HTR-8/SVneo (cell line): Measurements from ENCODE around the gene APC2.
"Not testable (repeated sequence)": the region's sequence is repeated elsewhere in the genome, so short reads cannot be mapped to it uniquely, and the experiment has no call there.

Source experiments
- DNase-seq: peaks from one replicate; pipeline ENCODE4 v3.0.0; 2011; ENCODE audit warnings: low spot score, mixed read lengths; ENCODE audit not compliant: insufficient read length
- FAIRE-seq: peaks from 2 replicates; lab custom pipeline; 2011; peaks lifted over from hg19 to GRCh38; lab: Jason Lieb, UNC

Gene APC2

DNA sequence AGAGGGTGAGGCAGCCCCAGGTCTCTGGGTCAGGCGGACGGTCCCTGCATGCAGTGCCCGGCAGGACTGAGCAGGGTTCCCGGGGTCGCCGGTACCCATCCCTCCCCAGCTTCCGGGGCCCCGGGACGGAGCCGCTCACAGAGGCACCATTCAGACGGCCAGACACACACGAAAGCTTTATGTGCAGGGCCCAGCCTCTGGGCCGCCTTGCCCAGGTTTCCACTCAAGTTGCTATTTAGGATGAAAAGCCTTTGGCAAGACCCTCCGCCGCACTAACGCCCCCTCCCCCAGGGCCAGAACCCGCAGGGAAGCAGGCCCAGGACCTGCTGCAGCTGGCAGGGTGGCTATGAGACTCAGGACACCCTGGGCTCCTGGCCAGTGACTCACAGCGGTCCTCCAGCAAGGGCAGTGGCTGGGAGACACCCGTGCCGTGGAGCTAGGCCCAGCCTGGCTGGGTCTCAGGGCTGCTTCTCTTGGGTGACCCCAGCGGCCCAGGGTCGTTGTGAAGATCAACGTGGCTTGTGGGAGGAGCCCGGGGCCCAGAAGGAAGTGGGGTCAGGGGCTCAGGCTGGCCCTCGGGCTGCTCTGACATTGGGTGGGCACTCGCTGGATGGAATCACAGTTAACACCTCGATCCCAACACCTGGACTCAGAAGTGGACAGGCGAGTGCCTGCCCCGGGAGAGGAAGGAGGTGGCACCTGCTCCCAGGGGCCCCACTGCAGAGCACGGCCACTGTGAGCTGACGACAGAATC is 24.3 kb downstream of the APC2 start:
- DNase-seq: no peak
- FAIRE-seq: no peak

DNA sequence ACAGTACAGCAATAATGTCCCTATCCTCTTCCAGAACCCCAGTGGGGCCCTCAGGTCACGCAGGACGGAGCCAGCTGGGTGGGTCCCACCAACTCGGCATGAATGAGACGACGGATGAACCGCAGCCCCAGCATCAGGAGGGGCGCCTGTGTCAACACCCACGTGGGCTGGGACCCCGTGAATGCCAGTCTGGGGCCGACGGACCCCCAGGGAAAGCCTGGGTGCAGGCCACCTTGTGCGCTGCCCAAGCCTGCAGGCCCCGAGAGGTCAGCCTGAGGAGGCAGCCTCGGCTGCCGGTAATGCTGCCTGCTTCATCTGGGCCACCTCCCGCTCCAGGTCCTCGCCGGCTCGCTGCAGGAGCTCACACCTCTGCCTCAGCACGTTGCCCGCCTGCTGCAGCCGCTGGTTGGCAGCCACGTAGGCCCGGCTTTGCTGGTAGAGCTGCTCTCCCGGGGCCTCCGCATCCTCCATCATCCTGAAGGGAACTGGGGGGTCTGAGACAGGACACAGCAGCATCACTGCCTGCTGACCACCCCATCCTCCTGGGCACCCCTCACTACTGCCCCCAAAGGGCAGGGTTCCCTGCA is 24.9 kb downstream of the APC2 start:
- no peak for DNase-seq
- FAIRE-seq: no peak

DNA sequence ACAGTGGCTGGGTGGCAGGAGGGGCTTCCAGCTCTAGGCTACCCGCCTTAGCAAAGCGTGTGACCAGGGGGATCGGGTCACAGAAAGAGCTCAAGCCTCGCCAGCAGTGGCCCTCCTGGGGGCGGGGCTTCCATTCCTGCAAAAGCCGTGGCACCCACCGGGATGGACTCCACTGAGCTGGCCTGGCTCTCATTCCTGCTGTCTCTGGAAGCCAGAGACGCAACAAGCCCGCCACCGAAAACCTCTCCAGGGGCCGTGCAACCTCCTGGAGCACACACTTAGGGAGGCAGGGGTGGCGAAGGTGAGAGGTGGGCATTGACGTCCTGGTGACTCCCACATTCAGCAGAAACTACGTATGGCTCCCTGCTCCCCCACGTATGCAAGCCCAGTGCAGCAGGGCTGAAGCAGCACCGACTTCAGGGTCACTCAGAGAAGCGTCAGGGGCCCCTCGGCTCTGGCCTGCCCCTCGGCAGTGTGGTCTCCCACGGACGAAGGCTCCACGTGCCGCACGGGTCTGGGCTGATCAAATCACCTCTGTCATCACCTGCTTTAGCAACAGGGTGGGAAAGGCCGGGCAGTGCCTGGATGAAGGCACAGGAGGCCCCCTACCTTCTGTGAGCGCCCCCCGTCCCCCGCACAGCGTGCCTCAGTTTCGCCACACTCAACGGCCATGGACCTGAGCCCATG is 26.0 kb downstream of the APC2 start:
- DNase-seq (no peak), FAIRE-seq (no peak)

DNA sequence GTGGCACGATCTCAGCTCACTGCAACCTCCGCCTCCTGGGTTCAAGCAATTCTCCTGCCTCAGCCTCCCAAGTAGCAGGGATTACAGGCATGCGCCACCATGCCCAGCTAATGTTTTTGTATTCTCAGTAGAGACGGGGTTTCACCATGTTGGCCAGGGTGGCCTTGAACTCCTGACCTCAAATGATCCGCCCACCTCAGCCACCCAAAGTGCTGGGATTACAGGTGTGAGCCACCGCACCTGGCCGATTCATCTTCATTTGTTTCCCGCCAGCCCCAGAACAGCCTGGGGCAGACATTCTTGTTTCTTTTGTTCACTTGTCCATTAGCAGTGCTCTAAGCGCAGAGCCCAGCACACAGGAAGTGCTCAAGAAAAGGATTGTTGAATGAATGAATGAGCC is 27.1 kb downstream of the APC2 start:
- not testable (repeated sequence) for DNase-seq, FAIRE-seq

DNA sequence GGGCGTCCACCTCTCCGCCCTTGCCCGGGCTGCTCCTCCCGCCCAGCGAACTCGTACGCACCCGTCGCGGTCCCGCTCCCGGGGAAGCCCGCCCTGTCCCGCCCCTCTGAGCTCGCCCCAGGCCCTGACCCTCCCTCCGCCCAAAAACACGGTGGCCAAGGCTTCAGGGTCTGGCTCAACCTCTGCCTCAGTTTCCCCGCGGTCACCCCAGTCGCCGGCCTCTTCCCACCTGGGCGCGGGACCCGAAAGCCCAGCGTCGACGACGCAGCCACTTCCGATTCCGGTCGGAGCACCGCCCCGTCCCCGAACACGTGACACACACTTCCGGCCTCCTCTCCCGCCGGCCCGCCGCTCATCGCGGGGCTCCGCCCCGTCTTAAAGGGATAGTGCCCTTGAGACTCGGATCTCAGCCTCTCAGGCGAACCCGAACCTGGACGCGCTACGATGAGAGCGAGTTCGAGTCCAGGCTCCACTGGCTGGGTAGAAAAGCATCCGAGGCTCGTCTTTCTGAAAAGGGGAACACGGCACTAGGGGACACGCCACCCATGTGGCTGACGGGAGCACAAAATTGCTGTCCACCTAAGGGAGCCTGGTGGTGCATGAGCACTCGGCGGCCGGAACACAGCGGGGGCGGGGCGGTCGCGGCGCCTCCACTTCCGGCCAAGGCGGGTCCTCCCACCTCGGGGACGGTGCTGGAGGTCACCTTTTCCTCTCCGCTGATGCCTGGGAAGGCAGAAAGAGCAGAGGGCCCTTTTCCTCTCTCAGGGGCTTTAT is 29.2 kb downstream of the APC2 start, which contains the start of gene C19orf25:
Gene C19orf25, minus strand, starts transcription at position 282 of the 774 bp plus-strand sequence. CDS start 312 bp downstream, outside the sequence.
- FAIRE-seq: peak; percentile 93
- peak; percentile 91 for DNase-seq

DNA sequence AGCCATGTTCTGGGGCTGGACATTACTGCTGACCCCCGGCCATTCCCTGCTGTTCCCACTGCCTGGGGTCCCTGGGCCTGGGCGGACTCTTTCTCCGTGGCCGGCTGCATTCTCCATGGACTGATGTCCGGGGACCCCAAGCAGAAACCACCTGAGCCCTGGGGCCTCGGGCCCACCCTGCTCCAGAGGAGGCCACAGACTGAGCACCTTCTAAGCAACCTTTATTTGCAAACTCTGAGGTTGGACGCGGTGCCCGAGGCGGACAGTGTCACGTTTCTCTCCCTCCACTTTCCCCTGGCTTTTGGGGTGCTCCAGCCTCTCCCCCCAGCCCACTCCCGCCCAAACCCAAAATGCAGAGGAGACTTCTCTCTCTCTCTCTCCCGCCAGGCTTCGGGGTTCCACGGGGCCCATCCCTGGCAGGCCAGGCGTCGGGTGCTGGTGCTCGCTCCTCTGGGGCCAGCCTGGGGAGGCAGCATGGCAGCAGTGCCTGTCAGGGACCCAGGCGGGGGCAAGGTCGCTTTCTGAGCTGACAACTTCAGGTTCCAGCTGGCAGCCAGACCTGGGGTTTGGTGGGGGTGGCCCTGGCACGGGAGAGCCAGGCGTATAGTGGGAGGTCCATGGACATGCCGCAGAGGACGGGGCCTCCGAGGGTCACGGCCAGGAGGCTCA is 31.4 kb downstream of the APC2 start:
- DNase-seq: no peak
- no peak for FAIRE-seq

DNA sequence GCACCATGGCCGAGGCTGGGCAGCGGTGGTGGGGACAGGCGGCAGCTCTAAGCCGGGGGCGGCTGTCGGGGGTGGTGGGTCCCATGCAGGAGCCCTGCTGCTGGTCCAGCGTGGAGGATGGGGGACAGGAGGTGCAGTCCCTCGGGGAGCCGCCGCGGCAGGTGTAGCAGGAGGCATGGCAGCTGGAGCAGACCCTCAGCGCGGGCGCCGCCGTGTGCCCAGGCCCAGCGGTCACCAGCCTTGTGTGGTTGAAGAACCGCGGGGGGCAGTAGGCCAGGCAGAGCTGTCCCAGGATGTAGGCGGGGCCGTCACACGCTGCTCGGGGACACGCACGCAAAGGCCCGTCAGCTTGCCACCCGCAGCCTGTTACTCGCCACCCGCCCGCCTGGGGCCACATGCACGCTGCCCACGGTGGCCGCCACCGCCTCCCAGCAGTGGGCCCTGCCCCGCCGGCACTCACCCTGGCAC is 32.0 kb downstream of the APC2 start:
- DNase-seq (no peak), FAIRE-seq (no peak)

DNA sequence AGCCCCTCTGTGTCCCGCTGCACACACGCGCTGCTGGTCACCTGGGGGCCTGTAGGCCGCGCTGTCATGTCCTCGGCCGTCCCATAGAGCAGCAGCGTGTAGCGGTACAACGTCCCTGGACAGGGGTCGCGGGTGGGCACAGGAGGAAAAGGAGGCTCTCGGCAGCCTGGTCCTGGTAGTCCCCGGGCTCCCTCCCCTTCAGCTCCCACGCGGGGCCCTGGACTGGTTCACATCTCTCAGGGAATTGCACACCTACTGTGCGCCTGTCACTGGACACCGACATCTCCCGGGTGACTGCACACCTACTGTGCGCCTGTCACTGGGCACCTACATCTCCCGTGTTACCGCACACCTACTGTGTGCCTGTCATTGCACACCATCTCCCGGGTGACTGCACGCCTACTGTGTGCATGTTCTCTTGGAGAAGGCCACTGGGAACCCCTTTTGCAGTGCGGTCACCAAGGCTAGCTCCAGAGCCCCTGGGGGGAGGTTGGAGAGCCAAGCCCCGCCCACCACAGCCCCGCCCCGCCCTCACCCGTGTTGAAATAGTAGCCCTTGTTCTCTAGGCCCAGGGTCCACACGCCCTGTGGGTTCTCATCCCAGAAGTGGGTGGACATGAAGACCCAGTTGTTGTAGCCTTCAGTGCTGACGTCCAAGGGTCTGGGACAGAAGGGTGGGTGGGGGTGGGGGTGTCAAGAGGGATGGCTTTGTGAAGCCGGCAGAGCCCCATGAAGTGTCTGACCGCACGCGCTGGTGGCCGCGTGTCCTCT is 32.6 kb downstream of the APC2 start:
- no peak for DNase-seq
- FAIRE-seq: no peak

DNA sequence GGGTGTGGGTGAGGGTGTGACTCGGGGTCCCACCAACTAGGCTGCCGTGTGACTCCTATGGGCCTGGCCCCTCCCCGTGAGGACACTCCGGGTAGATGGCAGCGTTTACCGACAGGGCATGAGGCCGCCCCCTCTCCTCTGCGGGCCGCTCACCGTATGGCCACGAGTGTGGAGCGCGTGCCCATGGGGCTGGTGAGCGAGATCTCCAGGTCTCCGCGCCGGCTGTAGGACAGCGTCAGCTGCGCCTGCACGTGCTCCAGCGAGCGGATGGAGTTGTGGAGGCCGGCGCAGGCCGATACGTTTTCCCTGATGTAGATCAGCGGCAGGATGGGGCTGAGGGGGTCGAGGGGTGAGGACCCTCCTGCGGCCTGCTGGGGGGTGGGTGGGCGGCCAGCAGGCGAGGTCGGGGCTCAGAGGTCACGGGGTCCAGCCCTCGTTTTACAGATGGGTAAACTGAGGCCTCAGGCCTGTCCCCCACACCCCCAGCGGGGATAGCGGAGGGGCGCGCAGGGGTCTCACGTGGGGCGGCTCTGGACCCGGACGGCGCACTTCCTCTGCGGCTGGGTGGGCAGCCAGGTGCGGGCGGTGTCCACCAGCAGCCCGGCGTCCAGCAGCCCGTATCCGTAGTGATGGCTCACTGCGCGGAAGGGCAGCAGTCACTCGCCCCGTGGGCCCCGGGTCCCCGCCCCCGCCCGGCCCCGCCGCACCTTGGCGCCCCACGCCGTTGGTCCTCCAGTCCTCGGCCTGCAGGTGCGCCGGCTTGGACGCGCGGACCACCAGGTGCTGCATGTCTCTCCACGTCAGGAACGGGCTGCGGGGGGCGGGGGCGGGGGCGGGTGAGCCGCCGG is 33.4 kb downstream of the APC2 start:
- FAIRE-seq (no peak), DNase-seq (no peak)

DNA sequence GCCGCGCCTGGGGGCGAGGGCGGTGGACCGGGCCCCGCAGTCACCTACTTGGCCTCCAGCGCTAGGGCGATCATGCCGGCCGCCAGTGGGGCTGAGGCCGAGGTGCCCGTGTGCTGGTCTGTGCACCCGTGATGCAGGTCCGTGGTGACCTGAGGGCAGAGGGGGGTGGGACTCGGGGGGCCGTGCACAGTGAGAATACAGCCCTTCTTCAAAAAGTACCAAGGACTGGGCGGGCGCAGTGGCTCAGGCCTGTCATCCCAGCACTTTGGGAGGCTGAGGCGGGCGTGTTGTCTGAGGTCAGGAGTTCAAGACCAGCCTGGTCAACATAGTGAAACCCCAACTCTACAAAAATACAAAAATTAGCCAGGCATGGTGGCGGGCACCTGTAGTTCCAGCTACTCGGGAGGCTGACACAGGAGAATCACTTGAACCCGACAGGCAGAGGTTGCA is 34.1 kb downstream of the APC2 start:
- no peak for FAIRE-seq

DNA sequence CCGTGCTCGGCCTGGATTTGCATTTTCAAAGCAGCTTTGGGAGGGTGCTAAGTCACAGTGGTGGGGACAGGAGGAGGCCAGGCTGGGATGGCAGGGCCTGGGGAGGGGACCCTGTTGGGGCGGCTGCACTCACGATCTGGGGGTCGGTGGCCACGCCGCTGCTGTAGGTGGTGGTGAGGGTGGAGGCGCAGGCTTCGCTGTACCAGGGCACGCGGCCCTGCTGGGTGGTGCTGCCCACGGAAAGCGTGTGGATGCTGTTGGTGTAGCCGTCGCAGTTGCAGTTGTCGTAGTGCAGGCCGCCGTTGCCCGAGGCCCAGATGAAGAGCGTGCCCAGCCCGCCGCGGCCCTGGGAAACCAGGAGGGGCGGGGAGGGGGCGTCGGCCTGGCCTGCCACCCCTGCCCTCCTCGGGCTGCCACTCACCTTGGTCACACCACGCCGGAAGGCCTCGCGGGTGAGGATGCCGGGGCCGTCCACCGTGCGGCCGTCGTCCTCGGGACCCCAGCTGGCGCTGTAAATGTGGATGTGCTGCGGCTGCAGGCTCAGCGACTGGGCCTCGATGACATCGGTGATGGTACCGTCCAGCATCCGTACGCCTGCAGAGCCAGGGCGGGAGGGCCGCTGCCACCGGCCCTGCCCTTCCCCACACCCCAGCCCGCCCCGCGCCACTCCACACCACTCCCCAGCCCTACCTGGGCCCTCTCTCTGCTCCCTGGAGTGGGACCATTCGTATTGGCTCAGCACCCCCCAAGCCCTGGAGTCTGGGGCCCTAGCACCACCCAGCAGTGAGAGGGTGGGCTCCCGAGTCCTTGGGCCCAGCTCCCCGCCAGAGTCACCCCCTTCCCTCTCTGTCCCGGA is 37.0 kb downstream of the APC2 start:
- no peak for FAIRE-seq
- DNase-seq: no peak

More for the DNA sequence above, 34.1 kb downstream of the APC2 start:
- no peak for DNase-seq

DNA sequence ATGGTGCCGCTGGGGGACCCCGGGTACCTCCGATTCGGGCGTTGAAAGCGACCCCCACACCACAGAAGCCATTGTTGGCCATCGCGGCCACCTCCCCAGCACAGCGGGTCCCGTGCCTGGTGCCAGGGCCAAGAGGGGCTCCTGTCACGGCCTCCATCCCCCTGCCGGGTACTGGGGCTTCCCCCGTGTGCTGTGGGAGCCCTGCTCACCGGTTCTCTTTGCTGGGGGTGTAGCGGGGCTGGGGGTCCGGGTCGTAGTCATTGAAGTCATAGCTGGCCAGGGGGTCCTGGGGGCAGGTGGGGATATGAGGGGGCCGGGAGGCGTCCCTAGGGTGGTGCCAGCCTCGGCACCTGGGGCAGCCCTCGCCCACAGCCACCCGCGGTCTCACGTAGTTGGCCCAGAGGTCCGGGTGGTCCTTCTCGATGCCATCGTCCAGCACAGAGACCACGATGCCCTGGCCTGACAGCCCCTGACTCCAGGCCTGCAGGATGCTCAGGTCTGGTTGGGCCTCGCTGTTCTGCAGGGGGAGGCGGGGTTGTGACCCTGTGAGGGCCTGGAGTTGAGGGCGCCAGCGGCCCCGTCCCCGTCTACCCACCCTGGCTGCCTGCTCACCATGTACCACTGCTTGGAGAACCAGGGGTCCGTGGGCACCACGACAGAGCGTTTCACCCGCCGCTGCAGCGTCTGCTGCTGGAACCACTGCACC is 37.8 kb downstream of the APC2 start:
- no peak for DNase-seq
- no peak for FAIRE-seq

DNA sequence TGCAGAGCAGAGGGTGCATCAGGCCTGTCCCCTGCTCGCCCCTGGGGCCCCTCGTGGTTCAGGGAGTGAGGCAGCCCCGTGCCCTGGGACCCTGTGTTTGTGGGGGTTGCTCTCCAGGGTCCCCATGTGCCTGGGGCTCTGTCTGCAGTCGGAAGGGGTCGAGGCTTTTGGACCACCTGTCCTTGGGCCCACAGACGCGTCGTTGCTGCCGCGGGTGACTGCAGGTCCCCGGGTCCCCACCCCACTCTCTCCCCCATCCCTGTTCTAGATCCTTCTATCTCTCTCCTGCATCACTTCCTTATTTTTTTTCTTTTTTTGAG is 38.3 kb downstream of the APC2 start:
- no peak for FAIRE-seq

DNA sequence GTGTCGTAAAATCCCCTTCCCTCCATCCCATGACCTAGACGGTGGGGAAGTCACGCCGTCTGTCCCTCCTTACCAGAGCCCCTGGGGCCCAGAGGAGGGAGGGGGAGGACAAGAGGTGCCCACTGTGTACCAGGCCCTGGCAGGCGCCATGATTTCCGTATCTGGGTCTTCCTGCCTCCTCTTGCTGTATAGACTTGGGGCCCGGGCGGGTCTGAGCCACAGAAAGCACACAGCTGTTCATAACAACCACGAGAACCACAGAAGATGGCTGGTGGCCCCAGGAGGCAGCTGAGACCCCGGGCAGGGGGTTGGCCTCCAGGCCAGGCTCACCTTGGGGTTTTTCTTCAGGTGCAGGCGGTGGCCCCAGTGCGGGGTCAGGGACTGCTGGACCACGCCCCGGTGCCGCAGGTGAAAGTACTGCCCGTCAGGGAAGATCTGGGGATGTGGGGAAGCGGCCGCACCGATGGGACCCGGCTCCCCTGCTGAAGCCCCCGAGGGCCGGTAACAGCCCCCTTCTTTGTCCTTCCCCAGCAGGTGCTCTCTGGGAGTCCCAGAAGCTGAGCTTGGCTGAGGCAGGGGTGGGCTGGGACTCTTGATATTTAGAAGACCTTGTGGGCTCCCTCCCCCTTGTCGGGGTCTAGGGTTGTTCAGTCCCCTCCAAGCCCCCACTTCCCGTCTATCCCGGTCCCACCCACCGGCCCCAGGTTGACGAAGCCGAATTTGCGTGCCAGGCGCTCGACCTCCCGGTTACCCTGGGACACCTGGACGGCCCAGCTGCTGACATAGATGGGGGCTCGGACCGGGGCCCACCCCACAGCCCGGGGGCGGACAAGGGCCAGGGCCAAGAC is 39.8 kb downstream of the APC2 start:
- no peak for FAIRE-seq

More for the DNA sequence above, 38.3 kb downstream of the APC2 start:
- no peak for DNase-seq

DNA sequence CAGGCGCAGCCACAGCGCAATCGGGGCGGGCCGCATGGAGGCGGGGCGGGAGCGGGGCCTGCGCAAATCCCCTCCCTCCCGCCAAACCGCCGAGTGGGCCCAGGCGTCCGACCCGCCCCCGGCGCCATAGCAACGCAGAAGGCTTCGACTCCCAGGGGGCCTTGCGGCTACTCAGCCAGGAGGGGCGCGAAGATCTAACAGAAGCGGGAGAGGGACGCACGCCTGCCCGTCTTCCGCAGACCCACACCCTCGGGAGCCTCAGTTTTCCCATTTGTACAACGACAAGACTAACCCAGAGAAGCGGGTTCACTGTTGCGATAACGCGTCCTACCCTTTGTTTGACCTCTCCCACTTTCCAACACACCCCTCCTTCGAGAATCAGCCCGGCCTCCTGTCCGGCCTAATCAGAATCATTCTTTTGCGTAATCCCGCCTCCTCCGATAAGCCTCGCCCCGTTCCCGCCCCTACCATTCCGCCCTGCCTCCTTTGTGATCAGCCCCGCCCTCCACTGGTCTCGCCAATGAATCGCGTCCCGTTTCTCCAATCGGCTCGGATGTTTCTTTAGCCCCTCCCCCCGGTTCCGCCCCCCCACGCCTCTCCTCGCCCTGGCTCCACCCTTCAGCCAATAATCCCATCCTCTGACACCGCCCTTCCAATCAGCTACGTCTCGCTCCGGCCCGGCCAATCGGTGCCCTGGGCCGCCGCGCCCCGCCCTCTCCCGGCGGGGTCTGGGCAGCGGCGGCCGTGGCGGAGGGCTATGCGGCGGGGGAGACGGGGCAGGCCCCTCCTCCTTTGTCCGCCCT is 40.6 kb downstream of the APC2 start, which contains the start of gene PCSK4:
Gene PCSK4, minus strand, starts transcription at position 40 of the 803 bp plus-strand sequence. Its CDS starts 4 bp downstream, at position 36.
- peak; percentile 91 for DNase-seq
- FAIRE-seq: peak; percentile 99

More for the DNA sequence above, 39.8 kb downstream of the APC2 start:
- DNase-seq: no peak
